ENCODE measurements around the gene SLC13A1.

The SLC13A1 gene

GRCh38 chr7:123148813-123149212 is 51.0 kb downstream of the SLC13A1 start:
- Histone ChIP-seq H3K9me3 (ENCODE audit: low read depth, low read length) (no peaks in the 10 kb centered on the region), H3K4me3 (no peak overlapping the region), H3K36me3 (ENCODE audit: insufficient read depth, low read length) (no peaks in the 10 kb centered on the region), H3K9ac (ENCODE audit: insufficient read length) (no peak overlapping the region), H3K27ac (no peak overlapping the region)
- TF ChIP-seq POLR2AphosphoS5 (IDR thresholded peaks at IDR 0.05; ENCODE audit: borderline replicate concordance, low read depth, low read length): no peak
- no peak for TF ChIP-seq EZH2 (IDR thresholded peaks at IDR 0.05)
- no peak for TF ChIP-seq FOXP2 (optimal IDR thresholded peaks at IDR 0.05; ENCODE audit: control extremely low read depth, extremely low read length, insufficient read depth)
- DNase-seq (ENCODE audit: low read depth, low spot score): no peak

- Histone ChIP-seq H3K4me3 (no peak overlapping the region), H3K9ac (ENCODE audit: insufficient read length) (no peak overlapping the region), H3K9me3 (ENCODE audit: low read depth, low read length) (no peaks in the 10 kb centered on the region), H3K27ac (no peak overlapping the region), H3K36me3 (ENCODE audit: insufficient read depth, low read length) (no peaks in the 10 kb centered on the region)
- no peak for TF ChIP-seq EZH2 (IDR thresholded peaks at IDR 0.05)
- TF ChIP-seq FOXP2 (optimal IDR thresholded peaks at IDR 0.05; ENCODE audit: control extremely low read depth, extremely low read length, insufficient read depth): no peak
- TF ChIP-seq POLR2AphosphoS5 (IDR thresholded peaks at IDR 0.05; ENCODE audit: borderline replicate concordance, low read depth, low read length): no peak
- DNase-seq (ENCODE audit: low read depth, low spot score): no peak
Measured at GRCh38 chr7:123143252-123144006, 56.3 kb downstream of the SLC13A1 start.

- TF ChIP-seq FOXP2 (optimal IDR thresholded peaks at IDR 0.05; ENCODE audit: control extremely low read depth, extremely low read length, insufficient read depth): no peak
- no peak for TF ChIP-seq EZH2 (IDR thresholded peaks at IDR 0.05)
- TF ChIP-seq POLR2AphosphoS5 (IDR thresholded peaks at IDR 0.05; ENCODE audit: borderline replicate concordance, low read depth, low read length): no peak
- no peak overlapping the region for H3K9ac ChIP-seq (ENCODE audit: insufficient read length)
- H3K4me3 ChIP-seq: no peak overlapping the region
- H3K36me3 ChIP-seq (ENCODE audit: insufficient read depth, low read length): no peaks in the 10 kb centered on the region
- no peaks in the 10 kb centered on the region for H3K9me3 ChIP-seq (ENCODE audit: low read depth, low read length)
- H3K27ac ChIP-seq: no peak overlapping the region
- no peak for DNase-seq (ENCODE audit: low read depth, low spot score)
Measured at GRCh38 chr7:123140561-123140960, 59.2 kb downstream of the SLC13A1 start.

GRCh38 chr7:123135960-123136359 is 63.8 kb downstream of the SLC13A1 start:
- H3K9ac ChIP-seq (ENCODE audit: insufficient read length): no peak overlapping the region
- H3K27ac ChIP-seq: no peak overlapping the region
- H3K9me3 ChIP-seq (ENCODE audit: low read depth, low read length): no peaks in the 10 kb centered on the region
- TF ChIP-seq FOXP2 (optimal IDR thresholded peaks at IDR 0.05; ENCODE audit: control extremely low read depth, extremely low read length, insufficient read depth) (no peak), POLR2AphosphoS5 (IDR thresholded peaks at IDR 0.05; ENCODE audit: borderline replicate concordance, low read depth, low read length) (no peak), EZH2 (IDR thresholded peaks at IDR 0.05) (no peak)
- H3K36me3 ChIP-seq (ENCODE audit: insufficient read depth, low read length): no peaks in the 10 kb centered on the region
- DNase-seq (ENCODE audit: low read depth, low spot score): no peak
- no peak overlapping the region for H3K4me3 ChIP-seq

GRCh38 chr7:123133924-123134323 is 65.8 kb downstream of the SLC13A1 start:
- no peak overlapping the region for H3K9ac ChIP-seq (ENCODE audit: insufficient read length)
- TF ChIP-seq EZH2 (IDR thresholded peaks at IDR 0.05) (no peak), FOXP2 (optimal IDR thresholded peaks at IDR 0.05; ENCODE audit: control extremely low read depth, extremely low read length, insufficient read depth) (no peak), POLR2AphosphoS5 (IDR thresholded peaks at IDR 0.05; ENCODE audit: borderline replicate concordance, low read depth, low read length) (no peak)
- H3K27ac ChIP-seq: no peak overlapping the region
- no peak for DNase-seq (ENCODE audit: low read depth, low spot score)
- no peaks in the 10 kb centered on the region for H3K9me3 ChIP-seq (ENCODE audit: low read depth, low read length)
- H3K36me3 ChIP-seq (ENCODE audit: insufficient read depth, low read length): no peaks in the 10 kb centered on the region
- H3K4me3 ChIP-seq: no peak overlapping the region

GRCh38 chr7:123131961-123132360 is 67.8 kb downstream of the SLC13A1 start:
- no peak overlapping the region for H3K9ac ChIP-seq (ENCODE audit: insufficient read length)
- no peaks in the 10 kb centered on the region for H3K36me3 ChIP-seq (ENCODE audit: insufficient read depth, low read length)
- H3K4me3 ChIP-seq: no peak overlapping the region
- TF ChIP-seq POLR2AphosphoS5 (IDR thresholded peaks at IDR 0.05; ENCODE audit: borderline replicate concordance, low read depth, low read length): no peak
- TF ChIP-seq FOXP2 (optimal IDR thresholded peaks at IDR 0.05; ENCODE audit: control extremely low read depth, extremely low read length, insufficient read depth): no peak
- no peak for TF ChIP-seq EZH2 (IDR thresholded peaks at IDR 0.05)
- no peak for DNase-seq (ENCODE audit: low read depth, low spot score)
- H3K9me3 ChIP-seq (ENCODE audit: low read depth, low read length): no peaks in the 10 kb centered on the region
- H3K27ac ChIP-seq: no peak overlapping the region

- DNase-seq (ENCODE audit: low read depth, low spot score): no peak
- no peak for TF ChIP-seq EZH2 (IDR thresholded peaks at IDR 0.05)
Measured at GRCh38 chr7:123131556-123131955, 68.2 kb downstream of the SLC13A1 start.

GRCh38 chr7:123131140-123131539 is 68.6 kb downstream of the SLC13A1 start:
- H3K9ac ChIP-seq (ENCODE audit: insufficient read length): no peak overlapping the region
- H3K9me3 ChIP-seq (ENCODE audit: low read depth, low read length): no peaks in the 10 kb centered on the region
- no peaks in the 10 kb centered on the region for H3K36me3 ChIP-seq (ENCODE audit: insufficient read depth, low read length)
- DNase-seq (ENCODE audit: low read depth, low spot score): no peak
- TF ChIP-seq FOXP2 (optimal IDR thresholded peaks at IDR 0.05; ENCODE audit: control extremely low read depth, extremely low read length, insufficient read depth) (no peak), EZH2 (IDR thresholded peaks at IDR 0.05) (no peak), POLR2AphosphoS5 (IDR thresholded peaks at IDR 0.05; ENCODE audit: borderline replicate concordance, low read depth, low read length) (no peak)
- no peak overlapping the region for H3K4me3 ChIP-seq
- H3K27ac ChIP-seq: no peak overlapping the region

More at GRCh38 chr7:123131556-123131955, 68.2 kb downstream of the SLC13A1 start:
- H3K9ac ChIP-seq (ENCODE audit: insufficient read length): no peak overlapping the region
- H3K9me3 ChIP-seq (ENCODE audit: low read depth, low read length): no peaks in the 10 kb centered on the region
- H3K27ac ChIP-seq: no peak overlapping the region
- H3K36me3 ChIP-seq (ENCODE audit: insufficient read depth, low read length): no peaks in the 10 kb centered on the region
- no peak overlapping the region for H3K4me3 ChIP-seq

GRCh38 chr7:123126691-123127090 is 73.1 kb downstream of the SLC13A1 start:
- no peak overlapping the region for H3K4me3 ChIP-seq
- no peak for DNase-seq (ENCODE audit: low read depth, low spot score)
- H3K27ac ChIP-seq: no peak overlapping the region
- no peaks in the 10 kb centered on the region for H3K36me3 ChIP-seq (ENCODE audit: insufficient read depth, low read length)
- H3K9ac ChIP-seq (ENCODE audit: insufficient read length): no peak overlapping the region
- H3K9me3 ChIP-seq (ENCODE audit: low read depth, low read length): no peaks in the 10 kb centered on the region
- TF ChIP-seq EZH2 (IDR thresholded peaks at IDR 0.05) (no peak), FOXP2 (optimal IDR thresholded peaks at IDR 0.05; ENCODE audit: control extremely low read depth, extremely low read length, insufficient read depth) (no peak), POLR2AphosphoS5 (IDR thresholded peaks at IDR 0.05; ENCODE audit: borderline replicate concordance, low read depth, low read length) (no peak)

Measured in SK-N-MC (cell line).